AG09309 (cell line): ENCODE data around the gene VAT1L.
A peak's percentile ranks its signal among the peaks of the same experiment; 100 is the strongest.

Experiments
- DNase-seq: peaks from one replicate; pipeline ENCODE4 v3.0.0-alpha.2; 2010; ENCODE audit warnings: low read depth
- H3K4me3 ChIP-seq: 2 replicates; pipeline ENCODE4 v1.5.1; 2011; ENCODE audit warnings: mild to moderate bottlenecking, low read depth, low read length, moderate library complexity; ENCODE audit not compliant: control insufficient read depth
- TF ChIP-seq, protein P1 (sequence below): IDR thresholded peaks from 2 replicates; pipeline ENCODE4 v1.5.1; 2011; ENCODE audit warnings: mild to moderate bottlenecking, low read depth, low read length, inconsistent platforms; ENCODE audit not compliant: insufficient read depth, control insufficient read depth; ENCODE audit errors: missing control alignments

The VAT1L gene

DNA sequence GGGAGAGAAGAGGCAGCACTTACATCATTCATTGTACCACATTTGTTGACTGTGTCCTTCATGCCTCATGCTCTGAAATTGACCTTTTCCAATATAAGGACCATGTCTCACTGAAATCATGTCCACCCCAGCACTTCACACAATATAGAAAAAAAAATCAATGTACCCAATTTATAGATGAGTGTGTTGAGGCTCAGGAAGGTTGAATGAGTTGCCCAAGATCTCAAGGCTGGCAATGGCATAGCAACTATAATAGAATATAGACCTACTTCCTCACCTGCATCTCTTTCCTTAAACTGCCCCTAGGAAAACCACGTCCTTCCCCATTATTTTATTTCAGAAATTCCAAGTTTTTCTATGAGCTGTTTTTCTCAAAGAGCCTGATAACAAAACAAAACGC, 912 bp upstream of the VAT1L start:
- DNase-seq: no peak
- TF ChIP-seq, protein P1, sequence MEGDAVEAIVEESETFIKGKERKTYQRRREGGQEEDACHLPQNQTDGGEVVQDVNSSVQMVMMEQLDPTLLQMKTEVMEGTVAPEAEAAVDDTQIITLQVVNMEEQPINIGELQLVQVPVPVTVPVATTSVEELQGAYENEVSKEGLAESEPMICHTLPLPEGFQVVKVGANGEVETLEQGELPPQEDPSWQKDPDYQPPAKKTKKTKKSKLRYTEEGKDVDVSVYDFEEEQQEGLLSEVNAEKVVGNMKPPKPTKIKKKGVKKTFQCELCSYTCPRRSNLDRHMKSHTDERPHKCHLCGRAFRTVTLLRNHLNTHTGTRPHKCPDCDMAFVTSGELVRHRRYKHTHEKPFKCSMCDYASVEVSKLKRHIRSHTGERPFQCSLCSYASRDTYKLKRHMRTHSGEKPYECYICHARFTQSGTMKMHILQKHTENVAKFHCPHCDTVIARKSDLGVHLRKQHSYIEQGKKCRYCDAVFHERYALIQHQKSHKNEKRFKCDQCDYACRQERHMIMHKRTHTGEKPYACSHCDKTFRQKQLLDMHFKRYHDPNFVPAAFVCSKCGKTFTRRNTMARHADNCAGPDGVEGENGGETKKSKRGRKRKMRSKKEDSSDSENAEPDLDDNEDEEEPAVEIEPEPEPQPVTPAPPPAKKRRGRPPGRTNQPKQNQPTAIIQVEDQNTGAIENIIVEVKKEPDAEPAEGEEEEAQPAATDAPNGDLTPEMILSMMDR: no peak
- no peak overlapping the region for H3K4me3 ChIP-seq

DNA sequence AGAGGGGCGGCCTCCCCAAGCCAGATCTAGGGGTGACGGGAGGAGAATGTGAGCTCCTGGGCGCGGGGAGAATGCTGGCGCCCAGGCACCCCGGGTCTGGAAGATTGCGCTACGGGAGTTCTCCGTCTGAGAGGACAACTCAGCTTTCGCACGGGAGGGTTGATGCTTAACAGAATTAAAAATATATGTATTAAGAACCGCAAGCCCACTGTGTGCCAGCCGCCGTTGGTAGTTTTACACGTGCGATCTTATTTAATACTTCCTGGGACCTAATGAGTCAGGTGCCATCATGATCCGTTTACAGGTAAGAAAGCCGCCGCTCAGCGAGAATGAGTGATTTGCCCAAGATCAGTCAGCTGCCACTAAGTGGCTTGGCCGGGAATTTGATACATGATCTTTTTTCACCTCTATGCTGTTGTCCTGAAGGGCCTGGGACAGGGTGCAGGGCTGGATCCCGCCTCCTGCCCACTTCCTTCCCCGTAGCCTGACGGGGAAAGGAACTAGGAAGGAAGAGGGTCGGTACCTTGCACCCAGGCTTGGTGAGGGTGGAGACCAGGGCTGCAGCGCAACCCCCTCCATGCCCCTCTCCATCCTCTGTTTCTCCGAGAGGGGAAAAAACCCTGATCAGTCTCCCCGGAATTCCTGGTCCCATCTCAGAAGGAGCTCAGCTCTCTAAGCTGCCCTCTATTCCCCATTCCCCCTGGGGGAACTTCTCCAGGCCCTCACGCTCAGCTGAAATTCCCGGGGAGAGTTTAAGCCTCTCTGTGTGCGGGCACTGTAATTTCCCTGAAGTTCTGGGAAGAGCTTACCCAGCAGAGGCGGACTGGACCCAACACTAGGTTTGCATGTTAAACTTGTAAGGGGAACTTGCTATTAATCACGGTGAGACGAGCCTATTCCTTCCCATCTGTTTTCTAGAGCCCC, 983 bp downstream of the VAT1L start:
- TF ChIP-seq, protein P1: no peak
- DNase-seq: no peak
- peak overlapping the region; percentile 65 for H3K4me3 ChIP-seq

DNA sequence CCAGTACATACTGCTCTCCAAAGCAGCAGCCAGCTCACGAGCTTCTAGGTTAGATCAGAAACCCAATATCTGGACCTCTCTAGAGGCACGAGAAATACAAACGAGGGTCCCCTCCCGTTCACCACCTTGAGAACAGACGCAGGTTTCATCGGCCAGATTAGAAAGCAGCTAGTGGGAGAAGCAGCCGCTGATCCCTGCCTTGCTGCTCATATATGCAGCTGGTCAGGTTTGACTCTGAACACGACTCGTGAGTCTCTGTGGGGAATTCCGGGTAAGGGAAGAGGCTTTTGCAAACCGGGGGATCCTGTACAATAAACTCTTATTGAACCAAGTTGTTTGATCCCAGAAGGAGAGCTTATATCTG, 1.6 kb downstream of the VAT1L start:
- no peak for DNase-seq
- peak overlapping the region; percentile 65; the same call in 1 of the 2 replicates for H3K4me3 ChIP-seq
- TF ChIP-seq, protein P1: no peak

DNA sequence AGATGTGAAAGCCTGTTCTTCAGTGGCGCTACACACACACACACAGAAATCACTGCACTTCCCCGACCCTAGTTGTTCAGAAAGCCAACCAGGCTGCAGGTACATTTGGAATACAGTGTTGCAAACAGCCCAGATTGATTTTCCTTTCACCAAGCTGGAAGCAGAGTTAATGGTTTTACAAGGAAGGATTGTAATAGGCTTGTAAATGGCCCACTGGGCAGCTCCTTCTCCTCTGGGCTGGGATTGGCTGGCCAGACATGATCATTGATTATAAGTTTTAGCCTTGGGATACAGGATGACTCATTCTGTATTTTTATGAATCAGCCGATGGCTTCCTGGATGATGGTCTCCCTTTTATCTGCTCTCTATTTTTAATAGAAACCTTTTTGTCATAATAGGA, 2.5 kb downstream of the VAT1L start:
- TF ChIP-seq, protein P1: no peak
- no peak for DNase-seq
- no peak overlapping the region for H3K4me3 ChIP-seq

DNA sequence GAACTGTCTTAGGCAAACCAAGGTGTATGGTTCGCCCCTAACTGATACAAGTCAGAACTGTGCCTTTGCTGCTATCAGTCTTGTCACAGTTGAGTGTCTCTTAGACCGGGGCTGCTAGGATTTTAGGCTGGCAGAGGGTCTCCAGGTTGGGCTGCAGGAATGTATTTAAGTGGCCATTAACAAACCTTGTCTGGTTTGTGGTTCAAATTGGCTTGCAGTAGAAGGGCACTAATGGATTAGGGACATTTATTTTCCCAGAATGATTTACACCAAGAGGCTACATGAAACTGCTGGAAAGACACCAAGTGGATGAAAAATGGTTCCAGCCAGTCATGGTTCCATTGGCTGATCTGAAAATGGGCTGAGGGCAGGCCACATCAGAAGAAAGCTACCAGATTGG, 5.1 kb downstream of the VAT1L start:
- TF ChIP-seq, protein P1: no peak
- H3K4me3 ChIP-seq: no peak overlapping the region
- DNase-seq: no peak

DNA sequence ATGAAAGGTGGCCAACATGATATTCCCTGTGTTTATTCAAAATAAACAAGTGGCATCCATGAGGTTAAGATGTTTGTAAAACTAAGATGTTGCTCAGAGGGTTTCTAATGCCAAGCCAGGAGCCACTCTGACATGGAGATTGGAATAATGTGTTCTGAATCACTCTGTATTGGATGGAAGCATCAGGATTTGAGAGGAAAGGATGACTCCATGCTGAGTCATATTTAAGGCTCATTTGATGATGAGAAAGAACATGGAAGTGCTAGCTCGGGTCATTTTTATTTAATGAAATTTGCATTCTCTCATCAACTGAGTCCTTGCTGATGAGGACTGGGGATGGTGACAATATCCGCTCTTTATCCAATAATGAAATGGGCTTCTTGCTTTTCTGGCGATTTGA, 6.2 kb downstream of the VAT1L start:
- DNase-seq: no peak
- TF ChIP-seq, protein P1: no peak
- no peak overlapping the region for H3K4me3 ChIP-seq
